Right renal pelvis (tissue), 4 donors: ENCODE data around the gene PRDX6. TPM values are rescaled to one million over a fixed set of nuclear protein-coding genes. Genes with fewer than 3 reads are reported as not detected.
"Not testable (repeated sequence)": the region's sequence is repeated elsewhere in the genome, so short reads cannot be mapped to it uniquely, and the experiment has no call there.

Source experiments
- DNase-seq, 4 donors: peaks; one replicate each; pipeline ENCODE4 v3.0.0-alpha.2; 2013; ENCODE audit warnings: low read depth in 4 of 4, low spot score in 3 of 4, missing footprints in 1 of 4
- polyA plus RNA-seq, 4 donors: library from polyadenylated mRNA; unstranded; fragments of 120-200 nt; gene quantifications; one replicate each; pipeline ENCODE4 v1.2.1, GENCODE V29; 2013; ENCODE audit not compliant: insufficient read length in 4 of 4

Gene PRDX6
- polyA plus RNA-seq, 4 donors = 349 to 376 (median 359) TPM

- not testable (repeated sequence) for DNase-seq
Measured at GRCh38 chr1:173493125-173493524, 16.0 kb downstream of the PRDX6 start.

GRCh38 chr1:173495609-173496267 lies 18.6 kb downstream of the PRDX6 start:
- DNase-seq = no peak

DNA sequence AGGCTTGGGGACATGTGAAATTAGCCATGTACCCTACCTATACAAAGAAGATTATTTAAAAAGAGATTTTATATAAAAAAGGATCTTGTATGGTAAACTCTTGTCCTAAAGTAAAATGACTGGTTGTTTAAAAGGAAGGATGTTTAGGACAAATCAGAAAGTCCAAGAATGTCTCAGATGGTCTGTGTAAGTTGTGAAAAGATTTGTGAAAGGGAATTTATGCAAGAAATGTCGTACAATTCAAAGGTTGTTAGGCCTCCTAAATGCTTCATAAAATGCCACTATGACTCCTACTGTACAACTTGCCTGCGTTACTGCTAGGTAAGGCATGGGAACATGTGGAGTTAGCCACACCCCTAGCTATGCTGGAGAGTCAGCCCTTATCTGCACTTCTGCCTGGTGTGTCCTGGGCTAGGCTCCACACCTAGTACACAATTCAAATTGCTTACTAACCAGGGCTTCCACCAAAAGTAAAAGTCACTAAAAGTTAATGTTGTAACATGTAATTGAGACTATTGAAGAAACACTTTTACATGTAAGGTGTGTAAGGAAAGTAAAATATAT lies 19.7 kb downstream of the PRDX6 start:
- DNase-seq = no peak

DNA sequence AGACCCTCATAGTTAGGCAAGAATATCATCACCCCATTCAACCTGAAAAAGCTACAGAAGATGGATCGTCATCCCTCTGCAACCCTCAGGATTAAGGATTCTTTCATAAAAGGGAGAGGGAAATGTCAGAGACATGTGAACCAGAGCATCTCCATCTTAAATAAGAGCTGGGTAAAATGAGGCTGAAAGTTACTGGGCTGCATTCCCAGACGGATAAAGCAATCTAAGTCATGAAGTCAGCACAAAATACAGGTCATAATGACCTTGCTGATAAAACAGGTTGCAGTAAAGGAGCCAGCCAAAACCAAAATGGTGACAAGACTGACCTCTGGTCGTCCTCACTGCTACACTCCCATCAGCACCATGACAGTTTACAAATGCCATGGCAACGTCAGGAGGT lies 22.6 kb downstream of the PRDX6 start:
- no peak for DNase-seq

DNA sequence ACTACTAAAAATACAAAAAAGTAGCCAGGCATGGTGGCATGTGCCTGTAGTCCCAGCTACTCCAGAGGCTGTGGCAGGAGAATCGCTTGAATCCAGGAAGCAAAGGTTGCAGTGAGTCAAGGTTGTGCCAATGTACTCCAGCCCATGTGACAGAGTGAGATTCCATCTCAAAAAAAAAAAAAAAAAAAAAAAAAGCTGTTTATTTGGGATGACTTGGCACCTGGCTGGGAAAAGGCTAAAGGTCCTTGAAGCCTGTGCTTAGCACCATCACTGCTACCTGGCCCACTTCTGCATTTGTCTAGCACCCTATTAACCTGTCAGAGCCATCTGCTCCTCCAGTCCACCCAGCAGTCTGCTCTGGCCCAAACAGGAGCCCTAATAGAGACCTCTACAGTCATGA lies 25.0 kb downstream of the PRDX6 start:
- no peak for DNase-seq

DNA sequence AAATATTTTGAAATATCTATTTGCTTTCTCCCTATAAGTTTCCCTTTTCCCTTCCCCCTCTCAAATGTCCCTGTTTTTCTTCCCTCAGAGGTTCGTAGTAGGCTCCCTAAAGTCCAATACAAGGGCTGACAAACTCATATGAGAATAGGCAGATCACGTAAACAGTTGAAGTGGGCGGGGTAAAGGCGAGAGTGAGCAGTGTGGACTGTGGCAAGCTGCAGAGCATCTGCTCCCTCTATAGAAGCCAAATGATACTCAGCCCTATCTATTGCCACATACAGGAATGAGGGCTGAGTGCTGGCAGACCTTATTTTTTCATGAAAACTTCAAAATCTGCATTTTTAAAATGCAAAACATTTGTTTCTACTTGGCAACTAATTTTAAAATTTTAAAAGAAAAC lies 26.3 kb downstream of the PRDX6 start:
- DNase-seq = no peak

- no peak for DNase-seq
Measured at GRCh38 chr1:173504268-173504667, 27.1 kb downstream of the PRDX6 start.

- no peak for DNase-seq
Measured at GRCh38 chr1:173505391-173505790, 28.3 kb downstream of the PRDX6 start.

GRCh38 chr1:173506437-173506836 lies 29.3 kb downstream of the PRDX6 start:
- no peak for DNase-seq

DNA sequence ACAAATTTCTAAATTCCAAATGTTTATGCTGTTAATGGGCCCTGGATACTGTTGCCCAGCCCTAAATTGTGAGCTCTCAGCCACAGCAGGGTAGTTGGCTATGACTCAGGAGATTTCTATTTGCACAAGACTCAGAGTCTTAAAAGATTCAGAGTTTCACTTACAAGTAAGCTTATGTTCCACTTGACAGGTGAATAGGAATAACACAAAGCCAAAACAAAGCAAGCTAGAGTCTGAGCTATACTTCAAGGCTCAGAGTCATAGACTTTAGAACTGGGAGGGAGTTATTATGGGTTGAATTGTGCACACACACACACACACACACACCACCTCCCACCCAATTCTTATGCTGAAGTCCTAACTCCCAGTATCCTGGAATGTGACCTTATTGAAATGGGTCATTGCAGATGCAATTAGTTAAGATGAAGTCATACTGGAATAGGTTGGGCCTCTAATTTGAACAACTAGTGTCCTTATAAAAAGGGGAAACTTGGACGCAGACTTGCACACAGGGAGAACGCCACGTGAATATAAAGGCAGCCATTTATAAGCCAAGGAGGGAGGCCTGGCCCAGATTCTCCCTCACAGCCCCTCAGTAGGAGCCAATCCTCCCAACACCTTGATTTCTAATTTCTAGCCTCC lies 30.2 kb downstream of the PRDX6 start:
- peak; percentile 45 to 82 (median 68) for DNase-seq

- DNase-seq = peak in 1 of 4 donors; percentile 3
Measured at GRCh38 chr1:173507847-173508209, 30.7 kb downstream of the PRDX6 start.

- DNase-seq = no peak
Measured at GRCh38 chr1:173508541-173508940, 31.4 kb downstream of the PRDX6 start.

DNA sequence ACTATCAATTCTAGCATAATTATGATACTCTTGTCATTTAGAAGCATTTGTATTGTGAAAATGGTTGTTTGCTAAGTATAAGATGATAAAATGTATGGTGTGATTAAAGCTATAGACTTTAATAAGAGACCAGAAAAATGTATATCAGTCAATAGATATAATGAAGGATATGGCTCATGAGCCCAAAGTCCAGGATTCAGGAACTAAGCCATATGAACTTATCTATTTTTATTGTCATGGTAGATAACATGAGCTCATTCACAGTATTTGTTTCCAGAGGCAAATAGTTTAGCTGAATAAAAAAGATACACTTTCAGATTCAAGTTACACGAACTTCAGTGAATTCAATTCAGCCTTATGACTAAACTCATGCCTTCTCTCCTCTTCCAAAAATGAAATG lies 32.7 kb downstream of the PRDX6 start:
- no peak for DNase-seq

GRCh38 chr1:173514503-173514902 lies 37.4 kb downstream of the PRDX6 start:
- not testable (repeated sequence) for DNase-seq

- no peak for DNase-seq
Measured at GRCh38 chr1:173520799-173521198, 43.7 kb downstream of the PRDX6 start.

DNA sequence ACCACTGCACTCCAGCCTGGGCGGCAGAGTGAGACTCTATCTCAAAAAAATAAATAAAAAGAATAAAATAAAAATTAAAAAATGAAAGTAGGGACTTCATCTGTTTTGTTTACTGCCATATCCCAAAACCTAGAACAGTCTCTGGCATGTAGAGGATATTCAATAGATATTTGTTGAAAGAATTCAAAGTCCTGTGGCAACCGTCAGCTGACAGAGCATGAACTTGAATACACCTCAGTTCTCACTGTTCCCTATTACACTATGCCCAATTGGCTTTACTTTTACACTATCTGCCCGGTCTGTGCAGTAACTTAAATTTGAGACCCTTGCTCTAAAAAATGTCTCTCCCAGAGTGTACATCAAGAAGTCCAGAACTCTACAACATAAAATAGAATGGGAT lies 46.2 kb downstream of the PRDX6 start:
- DNase-seq = no peak

DNA sequence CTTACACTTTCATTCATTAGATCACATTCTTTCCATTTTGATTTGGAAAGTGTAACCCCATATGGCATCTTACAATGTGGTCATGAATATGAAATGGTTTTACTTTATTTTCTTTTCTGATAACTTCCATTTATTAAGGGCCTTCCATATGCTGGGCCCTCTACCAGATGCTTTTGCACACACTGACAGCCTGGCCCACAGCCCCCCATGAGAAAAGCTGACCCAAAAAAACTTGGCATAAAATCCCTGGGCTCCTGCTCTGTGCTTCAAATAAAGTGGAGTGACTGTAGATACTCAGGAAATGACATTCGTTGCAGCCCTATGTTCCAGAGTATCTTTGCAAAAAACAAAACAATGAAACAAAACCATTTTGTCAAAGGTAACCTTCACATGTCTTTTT lies 48.8 kb downstream of the PRDX6 start:
- DNase-seq = no peak

DNA sequence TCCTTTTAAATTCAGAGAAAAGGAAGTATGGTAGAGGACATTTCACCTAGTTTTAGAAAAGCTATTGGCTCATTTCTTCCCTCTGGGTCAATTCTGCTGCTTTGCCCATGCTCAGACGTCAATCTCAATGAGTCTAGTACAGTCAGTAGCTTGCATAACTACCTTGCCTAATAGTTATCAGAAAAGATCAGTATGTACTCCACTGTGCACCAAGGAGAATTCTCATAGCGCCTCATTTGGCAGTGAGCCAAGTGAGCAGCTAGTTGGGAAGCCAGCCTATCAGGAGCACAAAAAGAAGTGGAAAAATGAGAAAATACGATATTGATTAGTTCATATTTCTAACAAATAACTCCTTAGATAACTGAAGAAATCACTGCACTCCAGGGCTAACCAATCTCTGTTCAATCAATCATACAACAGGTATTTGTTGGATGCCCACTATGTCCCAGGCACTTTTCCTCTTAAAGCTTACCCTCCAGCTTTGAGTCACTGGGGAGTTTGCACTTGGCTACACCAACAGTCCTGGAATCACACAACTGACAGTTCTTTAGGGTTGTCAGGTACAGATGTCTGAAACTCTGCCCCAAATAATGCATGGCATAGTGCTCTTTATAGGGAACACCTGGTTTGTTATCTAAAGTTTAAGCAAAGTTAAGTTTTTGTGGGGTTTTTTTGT lies 50.2 kb downstream of the PRDX6 start:
- no peak for DNase-seq

DNA sequence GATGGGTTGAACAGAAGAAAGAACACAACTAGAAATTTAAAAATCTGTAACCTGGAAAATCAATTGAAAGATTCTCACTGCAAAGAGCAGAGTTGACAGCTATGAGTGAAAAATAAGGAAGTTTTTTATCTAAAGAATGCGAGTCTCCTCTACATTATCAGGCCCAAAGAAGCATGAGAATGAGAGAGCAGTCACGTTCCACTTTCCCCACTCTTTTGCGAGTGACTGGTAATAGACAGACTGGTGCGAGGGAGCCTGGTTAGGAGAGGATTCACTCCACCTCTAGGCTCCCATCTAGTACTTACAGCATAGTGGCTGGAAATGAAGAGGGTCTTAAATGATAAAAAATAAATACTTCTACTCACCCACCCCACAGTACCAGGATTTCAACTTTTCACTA lies 52.0 kb downstream of the PRDX6 start:
- no peak for DNase-seq

- DNase-seq = no peak
Measured at GRCh38 chr1:173530795-173531693, 53.9 kb downstream of the PRDX6 start.

DNA sequence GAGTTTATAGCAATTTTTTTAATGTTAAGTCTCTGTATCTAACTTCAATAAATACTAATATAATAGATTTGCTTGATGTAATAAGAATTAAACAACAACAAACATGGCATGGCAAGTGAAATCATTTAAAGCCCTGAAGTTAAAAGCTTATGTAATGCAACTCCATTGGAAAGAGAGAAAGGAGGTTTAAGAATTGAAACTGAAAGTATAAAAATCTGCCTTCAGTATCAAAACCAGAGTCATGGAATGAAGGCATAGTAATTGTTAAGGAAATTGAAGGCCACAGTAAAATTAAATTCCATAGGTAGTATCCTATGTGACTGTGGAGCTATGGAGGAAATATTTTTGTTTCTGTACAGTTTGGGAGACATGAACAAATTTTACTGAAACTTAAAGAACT lies 55.1 kb downstream of the PRDX6 start:
- DNase-seq = no peak
